Small intestine (tissue), 7 donors: ENCODE results near the gene TMEM41B. TPM values are rescaled to one million over a fixed set of nuclear protein-coding genes. Genes with fewer than 3 reads are reported as not detected.
A peak's percentile ranks its signal among the peaks of the same experiment; 100 is the strongest.

Source experiments
- DNase-seq, 2 donors: peaks; one replicate each; pipeline versions ENCODE4 v3.0.0 to v3.0.0-alpha.2; 2013
- FAIRE-seq: peaks from 2 replicates; lab custom pipeline; 2012; peaks lifted over from hg19 to GRCh38; lab: Jason Lieb, UNC
- H3K27ac ChIP-seq, 3 donors: one replicate each; pipeline ENCODE4 v1.5.1; 2013; ENCODE audit warnings: low read length in 2 of 3, mild to moderate bottlenecking in 2 of 3, control low read depth in 1 of 3, inconsistent platforms in 1 of 3, low read depth in 1 of 3, moderate library complexity in 1 of 3
- H3K27me3 ChIP-seq, 3 donors: one replicate each; pipeline ENCODE4 v1.6.1; 2013; ENCODE audit warnings: low read length in 3 of 3, inconsistent platforms in 1 of 3; ENCODE audit not compliant: control insufficient read depth in 3 of 3, insufficient read depth in 3 of 3
- H3K36me3 ChIP-seq, 3 donors: one replicate each; pipeline ENCODE4 v1.6.1; 2013; ENCODE audit warnings: low read length in 3 of 3, inconsistent platforms in 1 of 3, low read depth in 1 of 3, mild to moderate bottlenecking in 1 of 3, moderate library complexity in 1 of 3; ENCODE audit not compliant: control insufficient read depth in 3 of 3, insufficient read depth in 2 of 3
- H3K4me1 ChIP-seq, 3 donors: one replicate each; pipeline ENCODE4 v1.6.1; 2013; ENCODE audit warnings: low read length in 2 of 3, inconsistent platforms in 1 of 3, low read depth in 1 of 3, mild to moderate bottlenecking in 1 of 3, moderate library complexity in 1 of 3; ENCODE audit not compliant: control insufficient read depth in 3 of 3, insufficient read depth in 2 of 3
- H3K4me3 ChIP-seq, 3 donors: one replicate each; pipeline ENCODE4 v1.5.1; 2013; ENCODE audit warnings: low read length in 3 of 3, control low read depth in 1 of 3, inconsistent platforms in 1 of 3, low read depth in 1 of 3, mild to moderate bottlenecking in 1 of 3, moderate library complexity in 1 of 3
- H3K9me3 ChIP-seq, 2 donors: one replicate each; pipeline ENCODE4 v1.6.1; 2013; ENCODE audit warnings: low read depth in 1 of 2, low read length in 1 of 2; ENCODE audit not compliant: control insufficient read depth in 2 of 2, insufficient read depth in 1 of 2
- WGBS, 3 donors: extraction: QIAGEN DNeasy Blood & Tissue Kit; methylation state at CpG; one replicate each; pipeline ENCODE4 v1.1.7; 2013; 5-methylcytosine and 5-hydroxymethylcytosine counted together
- polyA plus RNA-seq, 4 donors: library from polyadenylated mRNA; stranded (reverse) in 3 of 4; unstranded in 1 of 4; fragments of 200-250 nt in 3 of 4; fragments of 120-200 nt in 1 of 4; gene quantifications; one replicate each; pipeline versions ENCODE4 v1.2.1 to v1.2.3, GENCODE V29; 2013
- donor health status: healthy with polysubstance abuse.
- donor health status: control.
- donor health status: control.
- donor health status: Bipolar disorder and iron deficiency.
- donor health status: healthy.

Gene TMEM41B
- polyA plus RNA-seq, 4 donors = 16.5 to 36.0 (median 20.8) TPM

- no peak for DNase-seq
- peaks cover 0 to 25% (median 4%) of the 10 kb centered on the region in 3 donors for H3K36me3 ChIP-seq
- no peak for FAIRE-seq
- no peak overlapping the region for H3K27ac ChIP-seq
- 93 to 96% (median 94%) methylated on average over 14 of the region's 14 CpGs for WGBS, 3 donors
- no peak overlapping the region for H3K4me3 ChIP-seq
- no peaks in the 10 kb centered on the region for H3K9me3 ChIP-seq
- H3K27me3 ChIP-seq = no peaks in the 10 kb centered on the region
- no peaks in the 10 kb centered on the region for H3K4me1 ChIP-seq
Measured at GRCh38 chr11:9285850-9286587, 28.4 kb downstream of the TMEM41B start.

GRCh38 chr11:9280655-9281301 lies 33.6 kb downstream of the TMEM41B start:
- Histone ChIP-seq H3K27ac (peak overlapping the region in 1 of 3 donors; percentile 39), H3K9me3 (no peaks in the 10 kb centered on the region), H3K4me3 (no peak overlapping the region), H3K27me3 (no peaks in the 10 kb centered on the region), H3K4me1 (no peaks in the 10 kb centered on the region), H3K36me3 (peaks cover 0 to 42% (median 0%) of the 10 kb centered on the region in 3 donors)
- FAIRE-seq (no peak), DNase-seq (peak in 1 of 2 donors; percentile 51)
- 37 to 39% (median 38%) methylated on average over 4 of the region's 4 CpGs for WGBS, 3 donors

DNA sequence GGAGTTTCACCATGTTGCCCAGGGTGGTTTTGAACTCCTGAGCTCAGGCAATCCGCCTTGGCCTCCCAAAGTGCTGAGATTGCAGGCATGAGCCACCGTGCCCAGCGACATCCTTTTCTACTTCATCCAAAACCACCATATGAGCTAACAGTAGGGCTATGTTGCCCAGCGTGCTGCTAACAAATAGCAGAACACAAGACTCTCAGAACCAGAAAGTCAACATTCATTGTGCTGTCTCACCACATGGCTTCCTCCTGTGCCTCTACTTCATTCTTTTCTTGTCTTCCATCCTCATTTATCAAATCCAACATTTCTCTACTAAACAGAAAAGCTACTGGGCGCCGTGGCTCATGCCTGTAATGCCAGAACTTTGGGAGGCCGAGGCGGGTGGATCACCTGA lies 37.2 kb downstream of the TMEM41B start:
- no peak for FAIRE-seq
- DNase-seq = no peak
- Histone ChIP-seq H3K4me1 (peaks cover 0 to 3% (median 0%) of the 10 kb centered on the region in 3 donors), H3K27me3 (no peaks in the 10 kb centered on the region), H3K4me3 (no peak overlapping the region), H3K36me3 (peaks cover 0 to 30% (median 0%) of the 10 kb centered on the region in 3 donors), H3K27ac (no peak overlapping the region), H3K9me3 (no peaks in the 10 kb centered on the region)
- WGBS, 3 donors = 94 to 97% (median 96%) methylated on average over 8 of the region's 8 CpGs

GRCh38 chr11:9276571-9276970 lies 37.8 kb downstream of the TMEM41B start:
- peaks cover 0 to 26% (median 0%) of the 10 kb centered on the region in 3 donors for H3K36me3 ChIP-seq
- no peak overlapping the region for H3K4me3 ChIP-seq
- 66 to 89% (median 82%) methylated on average over 3 of the region's 3 CpGs for WGBS, 3 donors
- H3K4me1 ChIP-seq = peaks cover 0 to 3% (median 0%) of the 10 kb centered on the region in 3 donors
- no peaks in the 10 kb centered on the region for H3K27me3 ChIP-seq
- DNase-seq (peak in 1 of 2 donors; percentile 22), FAIRE-seq (no peak)
- H3K9me3 ChIP-seq = no peaks in the 10 kb centered on the region
- H3K27ac ChIP-seq = no peak overlapping the region

DNA sequence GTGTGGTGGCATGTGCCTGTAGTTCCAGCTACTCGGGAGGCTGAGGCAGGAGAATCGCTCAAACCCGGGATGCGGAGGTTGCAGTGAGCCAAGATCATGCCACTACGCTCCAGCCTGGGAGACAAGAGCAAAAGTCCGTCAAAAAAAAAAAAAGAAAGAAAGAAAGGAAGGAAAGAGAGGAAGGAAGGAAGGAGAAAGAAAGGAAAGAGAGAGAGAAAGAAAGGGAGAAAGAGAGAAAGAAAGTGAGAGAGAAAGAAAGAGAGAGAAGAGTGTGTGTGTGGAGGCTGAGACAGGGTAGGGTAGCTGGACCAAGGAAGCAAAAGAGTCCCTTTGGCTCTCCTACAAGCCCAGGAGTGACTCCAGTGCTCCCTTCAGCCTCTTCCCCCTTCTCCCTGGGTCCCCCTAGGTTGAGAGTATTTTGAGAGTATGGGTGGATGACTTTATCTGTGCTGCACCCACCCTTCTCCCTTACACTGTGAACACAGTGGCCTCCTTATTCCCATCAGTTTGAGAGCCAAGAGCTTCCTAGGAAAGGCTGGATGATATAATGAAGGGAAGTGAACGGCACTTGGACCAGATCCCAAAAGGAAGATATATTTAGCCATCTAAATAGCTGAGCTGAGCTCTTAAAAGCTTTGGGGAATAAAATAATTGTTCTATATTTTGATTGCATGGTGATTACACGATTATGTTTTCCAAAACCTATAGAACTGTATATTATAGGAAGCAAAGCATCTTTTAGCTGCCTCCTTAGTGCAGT lies 39.7 kb downstream of the TMEM41B start:
- FAIRE-seq (no peak), DNase-seq (no peak)
- Histone ChIP-seq H3K9me3 (no peaks in the 10 kb centered on the region), H3K27me3 (no peaks in the 10 kb centered on the region), H3K4me3 (no peak overlapping the region), H3K27ac (no peak overlapping the region), H3K4me1 (peaks cover 0 to 3% (median 0%) of the 10 kb centered on the region in 3 donors), H3K36me3 (peaks cover 0 to 19% (median 0%) of the 10 kb centered on the region in 3 donors)
- WGBS, 3 donors = 77 to 84% (median 81%) methylated on average over 8 of the region's 8 CpGs

DNA sequence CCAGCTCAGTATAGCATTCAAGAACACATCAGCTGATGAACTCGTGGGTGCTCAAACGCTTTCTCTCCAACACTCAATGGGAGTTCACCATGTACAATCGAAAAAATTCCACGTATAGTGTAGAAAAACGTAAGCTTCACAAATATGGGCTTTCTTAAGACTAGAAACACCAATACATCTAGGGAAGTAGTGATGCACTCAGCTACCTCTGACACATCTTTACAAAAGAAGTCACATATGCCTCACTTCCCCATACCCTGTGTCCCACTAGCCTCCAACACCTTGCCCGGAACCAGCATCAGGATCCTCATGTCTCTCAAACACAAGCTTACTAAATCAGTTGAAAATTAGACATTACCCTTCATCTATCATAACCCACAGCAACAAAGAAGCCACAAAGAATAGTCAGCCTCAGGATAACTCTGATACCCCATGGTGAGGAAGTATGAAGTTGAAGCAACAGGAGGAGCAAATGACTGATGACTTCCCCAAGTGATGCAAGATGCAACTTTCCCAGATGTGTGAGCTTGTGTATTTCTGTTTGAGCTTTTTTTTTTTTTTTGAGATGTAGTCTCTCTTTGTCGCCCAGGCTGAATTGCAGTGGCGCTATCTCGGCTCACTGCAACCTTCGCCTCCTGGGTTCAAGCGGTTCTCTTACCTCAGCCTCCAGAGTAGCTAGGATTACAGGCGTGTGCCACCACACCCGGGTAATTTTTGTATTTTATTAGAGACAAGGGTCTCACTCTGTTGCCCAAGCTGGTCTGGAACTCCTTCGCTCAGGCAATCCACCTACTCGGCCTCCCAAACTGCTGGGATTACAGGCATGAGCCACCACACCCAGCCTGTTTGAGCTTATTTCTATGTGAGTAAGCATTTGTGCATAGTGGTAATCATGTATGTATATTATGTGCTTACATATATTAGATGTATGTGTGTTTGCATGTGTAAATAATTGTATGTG lies 40.7 kb downstream of the TMEM41B start:
- Histone ChIP-seq H3K4me3 (no peak overlapping the region), H3K27me3 (no peaks in the 10 kb centered on the region), H3K4me1 (peaks cover 0 to 3% (median 0%) of the 10 kb centered on the region in 3 donors), H3K27ac (no peak overlapping the region), H3K36me3 (peaks cover 0 to 15% (median 0%) of the 10 kb centered on the region in 3 donors), H3K9me3 (no peaks in the 10 kb centered on the region)
- DNase-seq = no peak
- FAIRE-seq = no peak
- 80 to 87% (median 81%) methylated on average over 15 of the region's 15 CpGs for WGBS, 3 donors

- FAIRE-seq (no peak), DNase-seq (no peak)
- H3K4me3 ChIP-seq = no peak overlapping the region
Measured at GRCh38 chr11:9269492-9270013, 44.8 kb downstream of the TMEM41B start.

More at GRCh38 chr11:9269492-9270013, 44.8 kb downstream of the TMEM41B start:
- 83 to 95% (median 94%) methylated on average over 2 of the region's 2 CpGs for whole genome bisulfite sequencing, 3 donors
- Histone ChIP-seq H3K9me3 (no peaks in the 10 kb centered on the region), H3K4me1 (peaks cover 0 to 8% (median 0%) of the 10 kb centered on the region in 3 donors), H3K27ac (no peak overlapping the region), H3K36me3 (no peaks in the 10 kb centered on the region), H3K27me3 (peaks cover 0 to 3% (median 0%) of the 10 kb centered on the region in 3 donors)
